Osteocyte (in vitro differentiated cells): ENCODE results near the gene CAB39. TPM values are rescaled to one million over a fixed set of nuclear protein-coding genes. Genes with fewer than 3 reads are reported as not detected.

ENCODE experiments used
- DNase-seq: peaks from one replicate; pipeline ENCODE4 v3.0.0; 2021; ENCODE audit warnings: mixed read lengths; ENCODE audit not compliant: unreplicated experiment; ENCODE audit errors: extremely low spot score
- H3K27ac Mint-ChIP-seq: one replicate; pipeline ENCODE4 v1.8.0; 2021; ENCODE audit warnings: mild to moderate bottlenecking, mixed read lengths; ENCODE audit not compliant: unreplicated experiment
- H3K27me3 Mint-ChIP-seq: one replicate; pipeline ENCODE4 v1.8.0; 2021; ENCODE audit warnings: mixed read lengths; ENCODE audit not compliant: unreplicated experiment
- H3K36me3 Mint-ChIP-seq: one replicate; pipeline ENCODE4 v1.8.0; 2021; ENCODE audit warnings: mixed read lengths; ENCODE audit not compliant: unreplicated experiment
- H3K4me1 Mint-ChIP-seq: one replicate; pipeline ENCODE4 v1.8.0; 2021; ENCODE audit warnings: mixed read lengths; ENCODE audit not compliant: unreplicated experiment
- H3K4me3 Mint-ChIP-seq: one replicate; pipeline ENCODE4 v1.8.0; 2021; ENCODE audit warnings: mild to moderate bottlenecking, moderate library complexity, mixed read lengths; ENCODE audit not compliant: unreplicated experiment
- H3K9me3 Mint-ChIP-seq: one replicate; pipeline ENCODE4 v1.8.0; 2021; ENCODE audit warnings: mixed read lengths; ENCODE audit not compliant: unreplicated experiment
- total RNA-seq: library from RNA; stranded (reverse); gene quantifications from 2 replicates; pipeline ENCODE4 v1.2.1, GENCODE V29; 2021
- TF ChIP-seq, protein P1 (sequence below): fragments of 200-600 bp; sonication (generic); IDR thresholded peaks from 2 replicates; pipeline ENCODE4 v1.5.0; 2021; ENCODE audit warnings: antibody characterized with exemption, mild to moderate bottlenecking, moderate library complexity

CAB39 gene
- total RNA-seq, 1 donor from 2014 or later = 40.8 TPM

DNA sequence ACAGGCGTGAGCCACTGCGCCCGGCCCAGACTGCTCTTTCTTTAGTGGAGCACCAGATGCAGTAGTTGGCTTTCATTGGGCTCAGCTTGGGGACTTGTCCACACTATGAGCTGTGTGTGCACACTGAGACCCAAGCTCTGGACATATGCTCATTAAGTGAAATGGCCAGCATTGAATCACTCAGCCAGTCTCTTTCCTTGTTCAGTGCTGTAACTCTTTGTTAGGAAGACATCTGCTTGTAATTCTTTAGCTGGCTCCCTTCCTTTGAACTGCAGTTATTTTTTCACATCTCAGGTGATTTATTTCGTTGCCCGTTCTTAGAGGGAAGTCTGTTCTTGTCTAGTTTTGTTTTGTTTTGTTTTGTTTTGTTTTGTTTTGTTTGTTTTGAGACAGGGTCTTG is 70.5 kb downstream of the CAB39 start:
- no peaks in the 10 kb centered on the region for H3K27me3 Mint-ChIP-seq
- TF ChIP-seq, protein P1, sequence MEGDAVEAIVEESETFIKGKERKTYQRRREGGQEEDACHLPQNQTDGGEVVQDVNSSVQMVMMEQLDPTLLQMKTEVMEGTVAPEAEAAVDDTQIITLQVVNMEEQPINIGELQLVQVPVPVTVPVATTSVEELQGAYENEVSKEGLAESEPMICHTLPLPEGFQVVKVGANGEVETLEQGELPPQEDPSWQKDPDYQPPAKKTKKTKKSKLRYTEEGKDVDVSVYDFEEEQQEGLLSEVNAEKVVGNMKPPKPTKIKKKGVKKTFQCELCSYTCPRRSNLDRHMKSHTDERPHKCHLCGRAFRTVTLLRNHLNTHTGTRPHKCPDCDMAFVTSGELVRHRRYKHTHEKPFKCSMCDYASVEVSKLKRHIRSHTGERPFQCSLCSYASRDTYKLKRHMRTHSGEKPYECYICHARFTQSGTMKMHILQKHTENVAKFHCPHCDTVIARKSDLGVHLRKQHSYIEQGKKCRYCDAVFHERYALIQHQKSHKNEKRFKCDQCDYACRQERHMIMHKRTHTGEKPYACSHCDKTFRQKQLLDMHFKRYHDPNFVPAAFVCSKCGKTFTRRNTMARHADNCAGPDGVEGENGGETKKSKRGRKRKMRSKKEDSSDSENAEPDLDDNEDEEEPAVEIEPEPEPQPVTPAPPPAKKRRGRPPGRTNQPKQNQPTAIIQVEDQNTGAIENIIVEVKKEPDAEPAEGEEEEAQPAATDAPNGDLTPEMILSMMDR = no peak
- H3K4me1 Mint-ChIP-seq = peaks cover 29% of the 10 kb centered on the region

GRCh38 chr2:230784795-230785194 is 72.2 kb downstream of the CAB39 start:
- Mint-ChIP-seq H3K9me3 (peaks cover 31% of the 10 kb centered on the region), H3K4me3 (no peak overlapping the region), H3K36me3 (peaks cover 56% of the 10 kb centered on the region), H3K4me1 (peaks cover 20% of the 10 kb centered on the region), H3K27ac (no peak overlapping the region), H3K27me3 (no peaks in the 10 kb centered on the region)
- TF ChIP-seq, protein P1 = no peak
- DNase-seq = no peak

More for the DNA sequence above, 70.5 kb downstream of the CAB39 start:
- no peak overlapping the region for H3K27ac Mint-ChIP-seq
- H3K9me3 Mint-ChIP-seq = peaks cover 18% of the 10 kb centered on the region
- H3K4me3 Mint-ChIP-seq = no peak overlapping the region
- H3K36me3 Mint-ChIP-seq = peaks cover 42% of the 10 kb centered on the region
- no peak for DNase-seq

DNA sequence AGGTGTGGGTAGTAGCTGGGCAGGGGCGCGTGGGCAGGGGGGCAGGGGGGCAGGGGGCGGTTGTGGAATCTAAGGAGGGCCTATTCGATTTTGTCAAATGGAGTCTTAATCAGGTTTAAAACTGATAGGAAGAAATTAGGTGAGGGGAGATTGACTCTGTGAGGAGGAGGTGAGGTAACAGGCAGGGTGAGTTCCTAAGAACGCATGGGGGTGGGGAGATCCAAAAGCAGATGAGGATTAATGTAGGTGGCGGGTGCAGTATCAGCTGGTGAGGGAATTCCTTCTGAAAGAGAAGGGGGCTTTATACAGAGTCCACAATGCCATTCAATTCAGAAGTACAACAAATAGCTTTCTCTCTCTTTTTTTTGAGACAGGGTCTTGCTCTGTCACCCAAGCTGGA is 72.7 kb downstream of the CAB39 start:
- TF ChIP-seq, protein P1 = no peak
- Mint-ChIP-seq H3K4me1 (peaks cover 21% of the 10 kb centered on the region), H3K9me3 (peaks cover 34% of the 10 kb centered on the region), H3K4me3 (no peak overlapping the region), H3K36me3 (peaks cover 60% of the 10 kb centered on the region), H3K27ac (peak overlapping the region; percentile 54), H3K27me3 (no peaks in the 10 kb centered on the region)
- DNase-seq = no peak

GRCh38 chr2:230787101-230787500 is 74.5 kb downstream of the CAB39 start:
- Mint-ChIP-seq H3K36me3 (peaks cover 62% of the 10 kb centered on the region), H3K27ac (no peak overlapping the region), H3K4me1 (peaks cover 27% of the 10 kb centered on the region), H3K9me3 (peaks cover 36% of the 10 kb centered on the region), H3K4me3 (no peak overlapping the region), H3K27me3 (no peaks in the 10 kb centered on the region)
- TF ChIP-seq, protein P1 = no peak
- DNase-seq = no peak

DNA sequence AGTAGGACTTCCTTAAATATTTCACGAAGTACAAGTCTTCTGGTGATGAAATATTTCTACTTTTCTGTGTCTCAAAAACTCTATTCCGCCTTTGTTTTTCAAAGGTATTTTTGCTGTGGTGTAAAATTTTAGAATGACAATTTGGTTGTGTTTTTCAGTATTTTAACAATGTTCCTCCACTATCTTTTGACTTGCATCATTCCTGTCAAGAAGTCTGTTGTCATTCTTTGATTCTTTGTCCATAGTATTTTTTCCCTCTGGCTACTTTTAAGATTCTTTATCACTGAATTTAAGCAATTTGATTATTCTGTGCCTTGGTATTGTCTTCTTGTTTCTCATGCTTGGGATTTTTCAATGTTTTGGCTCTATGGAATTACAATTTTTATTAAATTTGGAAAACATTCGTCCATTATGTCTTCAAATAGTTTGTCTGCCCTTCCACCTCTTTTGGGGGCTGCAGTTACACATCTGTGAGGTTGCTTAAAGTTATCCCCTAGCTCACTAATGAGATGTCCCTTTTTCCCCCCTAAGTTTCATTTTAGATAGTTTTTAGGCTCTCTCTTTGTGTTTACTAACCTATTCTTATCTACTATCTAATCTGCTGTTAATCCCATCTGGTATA is 76.0 kb downstream of the CAB39 start:
- TF ChIP-seq, protein P1 = no peak
- H3K27me3 Mint-ChIP-seq = no peaks in the 10 kb centered on the region
- peaks cover 40% of the 10 kb centered on the region for H3K4me1 Mint-ChIP-seq
- H3K27ac Mint-ChIP-seq = no peak overlapping the region
- peaks cover 65% of the 10 kb centered on the region for H3K36me3 Mint-ChIP-seq
- peaks cover 36% of the 10 kb centered on the region for H3K9me3 Mint-ChIP-seq
- DNase-seq = no peak
- H3K4me3 Mint-ChIP-seq = no peak overlapping the region
